GM21526 (cell line): ENCODE measurements around the gene DHODH.
A peak's percentile ranks its signal among the peaks of the same experiment; 100 is the strongest.
"Not testable (repeated sequence)": the region's sequence is repeated elsewhere in the genome, so short reads cannot be mapped to it uniquely, and the experiment has no call there.

Source experiments
- ATAC-seq: cut with Tn5 transposase; IDR thresholded peaks from one replicate; pipeline ENCODE4 v1.9.1; 2021; ENCODE audit warnings: moderate library complexity; ENCODE audit not compliant: unreplicated experiment, low FRiP score

Gene DHODH

GRCh38 chr16:72008424-72009216, at the start of gene DHODH:
TSS of gene DHODH (plus strand) at chr16:72008744. CDS start at chr16:72008765, 21 bp downstream.
- ATAC-seq, result peak; percentile 99

DNA sequence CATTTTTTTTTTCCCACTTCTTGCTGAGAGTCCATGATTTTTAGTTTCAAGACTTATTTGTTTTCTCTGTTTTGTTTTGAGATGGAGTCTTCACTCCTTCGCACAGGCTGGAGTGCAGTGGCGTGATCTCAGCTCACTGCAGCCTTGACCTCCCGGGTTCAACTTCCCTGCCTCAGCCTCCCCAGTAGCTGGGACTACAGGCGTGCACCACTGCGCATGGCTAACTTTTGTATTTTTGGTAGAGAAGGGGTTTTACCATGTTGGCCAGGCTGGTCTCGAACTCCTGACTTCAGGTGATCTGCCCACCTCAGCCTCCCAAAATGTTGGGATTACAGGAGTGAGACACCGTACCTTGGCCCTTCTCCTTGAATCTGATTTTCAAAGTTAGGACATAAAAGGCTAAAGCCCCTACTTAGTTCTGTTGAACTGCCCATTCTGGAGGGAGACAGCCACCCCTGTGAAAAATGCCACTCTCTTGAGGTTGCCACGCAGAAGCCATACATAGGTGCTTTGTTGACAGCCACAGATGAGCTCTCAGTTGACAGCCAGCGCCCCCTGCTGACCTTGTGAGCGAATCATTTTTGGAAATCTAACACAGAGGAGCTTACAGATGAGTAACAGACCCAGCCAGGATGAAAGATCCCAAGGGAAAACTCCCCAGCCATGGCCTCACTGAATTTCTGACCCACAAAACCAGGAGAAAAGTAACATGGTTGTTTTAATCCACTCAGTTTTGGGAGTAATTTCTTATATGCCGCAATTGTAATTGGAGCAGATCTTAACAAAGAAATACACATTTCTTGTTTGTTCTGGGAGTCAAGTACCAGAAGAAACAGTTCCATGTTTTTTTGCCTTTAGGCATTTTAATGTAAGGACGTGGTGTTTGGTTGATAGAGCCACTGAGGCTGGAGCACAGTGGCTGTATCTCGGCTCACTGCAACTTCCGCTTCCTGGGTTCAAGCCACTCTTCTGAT, 47.2 kb upstream of the DHODH start:
- ATAC-seq, result peak; percentile 79

DNA sequence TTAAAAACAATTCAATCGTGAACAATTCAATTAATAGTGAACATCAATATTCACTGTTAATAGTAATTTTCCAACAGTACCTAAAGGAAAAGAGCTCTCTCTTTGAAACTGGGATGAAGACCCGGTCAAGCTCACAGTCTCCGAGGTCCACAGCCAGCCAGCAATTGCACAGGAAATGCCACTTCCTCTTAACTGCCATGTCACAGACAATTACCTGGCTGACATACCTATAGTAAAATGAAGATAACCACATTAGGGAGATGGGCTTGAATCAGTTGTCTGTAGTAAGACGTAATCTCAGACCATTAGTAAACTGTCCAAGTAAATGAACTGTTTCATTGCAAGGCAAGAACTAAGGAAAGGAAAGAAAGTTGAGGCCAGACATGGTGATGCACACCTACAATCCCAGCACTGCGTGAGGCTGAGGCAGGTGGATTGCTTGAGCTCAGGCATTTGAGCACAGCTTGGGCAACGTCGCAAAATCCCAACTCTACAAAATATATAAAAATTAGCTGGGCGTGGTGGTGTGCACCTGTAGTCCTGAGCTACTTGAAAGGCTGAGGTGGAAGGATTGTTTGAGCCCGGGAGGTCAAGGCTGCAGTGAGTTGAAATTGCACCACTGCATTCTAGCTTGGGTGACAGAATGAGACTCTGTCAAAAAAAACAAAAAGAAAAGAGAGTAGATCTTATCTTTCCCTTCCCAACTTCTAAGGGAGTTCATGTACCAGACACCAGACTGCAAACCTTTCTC, 45.2 kb upstream of the DHODH start:
- ATAC-seq, result no peak

DNA sequence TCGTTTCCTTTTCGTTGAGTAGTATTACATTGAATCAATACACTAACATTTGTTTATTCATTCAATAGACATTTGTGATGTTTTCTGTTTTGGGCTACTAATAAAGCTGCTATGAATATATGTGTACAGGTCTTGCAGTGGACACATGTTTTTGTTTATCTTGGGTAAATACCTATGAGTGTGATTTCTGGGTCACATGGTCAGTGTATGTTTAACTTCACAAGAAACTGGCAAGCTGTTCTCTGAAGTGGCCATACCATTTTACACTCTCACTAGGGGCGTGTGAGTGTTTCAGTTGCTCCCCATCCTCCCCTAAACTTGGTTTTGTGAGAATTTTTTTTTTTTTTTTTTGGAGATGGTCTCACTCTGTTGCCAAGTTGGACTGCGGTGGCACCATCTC, 43.3 kb upstream of the DHODH start:
- ATAC-seq, result no peak

DNA sequence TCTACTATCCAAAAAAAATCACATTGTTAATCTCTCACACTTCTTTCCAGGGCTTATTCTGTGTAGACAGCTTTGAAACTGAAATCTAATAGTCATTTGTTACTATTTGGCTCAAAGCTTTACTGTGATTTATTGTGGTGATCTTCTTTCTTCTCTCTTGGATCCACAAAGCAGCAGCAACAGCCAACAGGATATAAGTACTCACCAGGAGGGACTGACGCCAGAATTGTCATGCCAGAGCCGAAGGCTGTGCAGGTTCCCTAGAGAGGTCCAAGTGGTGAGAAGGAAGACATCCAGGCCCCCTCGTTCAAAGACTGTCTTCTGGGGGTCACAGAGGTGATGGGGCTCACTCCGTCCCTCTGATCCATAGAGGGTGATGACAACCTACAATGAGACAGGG, 41.6 kb upstream of the DHODH start:
- no peak for ATAC-seq

GRCh38 chr16:71969353-71969752, 39.2 kb upstream of the DHODH start:
- ATAC-seq, result no peak

DNA sequence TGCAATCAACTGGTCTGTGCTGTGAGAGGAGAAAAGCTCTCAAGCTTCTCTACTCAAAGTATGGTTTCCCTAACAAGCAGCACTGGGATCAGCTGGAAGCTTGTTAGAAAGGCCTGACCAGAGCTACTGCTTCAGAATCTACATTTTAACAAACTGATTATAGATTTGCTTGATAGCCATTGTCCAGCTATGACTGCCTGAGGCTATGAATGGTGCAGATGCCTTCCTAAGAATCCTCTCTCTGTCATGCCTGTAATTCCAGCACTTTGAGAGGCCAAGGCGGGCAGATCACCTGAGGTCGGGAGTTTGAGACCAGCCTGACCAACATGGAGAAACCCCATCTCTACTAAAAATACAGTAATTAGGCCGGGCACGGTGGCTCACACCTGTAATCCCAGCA, 37.0 kb upstream of the DHODH start:
- no peak for ATAC-seq

- no peak for ATAC-seq
Measured at GRCh38 chr16:71972356-71972755, 36.2 kb upstream of the DHODH start.

- no peak for ATAC-seq
Measured at GRCh38 chr16:71973001-71973400, 35.5 kb upstream of the DHODH start.

DNA sequence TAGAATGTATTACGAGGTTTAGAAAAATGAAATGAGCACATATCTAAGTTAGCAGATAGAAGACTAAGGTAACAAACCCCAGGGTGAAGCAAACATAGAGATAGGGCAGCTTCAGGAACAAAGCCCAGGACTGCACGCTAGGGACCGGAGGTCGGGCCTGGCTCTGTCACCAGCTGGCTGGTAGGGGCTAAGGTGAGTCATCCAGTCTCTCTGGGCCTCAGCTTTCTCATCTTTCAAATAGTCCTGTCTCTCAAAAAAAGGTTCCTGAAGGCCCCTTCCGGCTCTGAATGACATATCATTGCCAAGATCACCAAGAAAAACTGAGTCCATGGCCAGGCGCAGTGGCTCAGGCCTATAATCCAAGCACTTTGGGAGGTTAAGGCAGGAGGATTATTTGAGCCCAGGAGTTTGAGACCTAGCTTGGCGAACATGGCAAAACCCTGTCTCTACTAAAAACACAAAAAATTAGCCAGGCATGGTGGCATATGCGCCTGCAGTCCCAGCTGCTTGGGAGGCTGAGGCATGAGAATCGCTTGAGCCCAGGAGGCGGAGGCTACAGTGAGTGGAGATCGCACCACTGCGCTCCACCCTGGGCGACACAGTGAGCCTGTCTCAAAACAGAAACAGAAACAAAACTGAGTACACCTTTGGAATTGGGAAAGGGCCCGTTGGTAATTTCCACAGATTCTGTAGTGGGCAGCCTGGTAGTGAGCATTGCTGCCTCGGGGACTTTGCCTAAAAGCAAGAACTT, 34.3 kb upstream of the DHODH start:
- no peak for ATAC-seq

- ATAC-seq, result no peak
Measured at GRCh38 chr16:71985262-71985974, 23.1 kb upstream of the DHODH start.

DNA sequence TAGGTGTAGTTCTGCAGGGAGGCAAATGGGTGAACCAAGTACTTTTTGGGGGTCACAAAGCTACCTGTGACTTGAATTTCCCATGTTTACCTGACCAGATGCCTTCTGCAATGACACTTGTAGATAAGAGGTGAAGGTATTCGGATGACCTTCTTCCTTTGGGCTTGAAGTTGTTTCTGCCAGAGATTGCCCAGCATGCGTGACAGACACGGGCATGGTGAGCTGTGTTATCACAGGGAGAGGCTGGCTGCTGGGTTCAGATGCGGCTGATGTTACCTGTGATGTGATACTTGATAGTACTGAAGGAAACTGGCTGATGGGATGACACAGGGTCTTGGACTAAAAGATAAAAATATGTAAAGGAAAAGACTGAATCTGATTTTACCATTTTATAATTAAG, 22.4 kb upstream of the DHODH start:
- ATAC-seq, result no peak

- ATAC-seq, result no peak
Measured at GRCh38 chr16:71995038-71995437, 13.5 kb upstream of the DHODH start.

- not testable (repeated sequence) for ATAC-seq
Measured at GRCh38 chr16:71997578-71997977, 11.0 kb upstream of the DHODH start.

DNA sequence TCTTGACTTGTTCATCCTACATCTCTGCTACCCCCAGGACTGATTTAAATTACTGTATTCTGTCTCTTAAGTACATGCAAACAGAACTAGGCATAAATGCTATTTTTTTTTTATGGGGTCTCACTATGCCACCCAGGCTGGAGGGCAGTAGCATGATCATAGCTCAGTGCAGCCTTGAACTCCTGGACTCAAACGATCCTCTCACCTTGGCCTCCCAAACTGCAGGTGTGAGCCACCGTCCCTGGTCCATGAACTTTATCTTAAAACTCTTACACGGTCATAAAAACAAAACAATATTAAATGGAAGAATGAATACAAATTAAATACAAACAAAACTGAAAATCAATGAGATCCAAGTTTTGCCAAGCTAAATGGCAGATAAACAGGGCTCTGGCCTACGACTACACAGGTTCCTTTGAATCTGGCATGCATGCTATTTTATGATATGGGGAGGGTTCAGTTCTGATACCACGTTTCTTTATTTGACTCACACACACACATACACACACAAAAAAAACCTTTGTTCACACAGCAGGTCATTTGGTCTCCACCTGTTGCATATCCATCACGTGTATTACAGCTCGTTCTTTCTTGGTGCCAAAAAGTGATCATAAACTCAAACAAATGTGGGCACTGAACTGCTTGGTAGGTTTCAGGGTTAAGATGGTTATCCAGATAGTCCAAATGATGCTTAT, 7.2 kb upstream of the DHODH start:
- no peak for ATAC-seq

- ATAC-seq, result no peak
Measured at GRCh38 chr16:72002619-72003018, 5.9 kb upstream of the DHODH start.

GRCh38 chr16:72008065-72008423, 500 bp upstream of the DHODH start:
- not testable (repeated sequence) for ATAC-seq

DNA sequence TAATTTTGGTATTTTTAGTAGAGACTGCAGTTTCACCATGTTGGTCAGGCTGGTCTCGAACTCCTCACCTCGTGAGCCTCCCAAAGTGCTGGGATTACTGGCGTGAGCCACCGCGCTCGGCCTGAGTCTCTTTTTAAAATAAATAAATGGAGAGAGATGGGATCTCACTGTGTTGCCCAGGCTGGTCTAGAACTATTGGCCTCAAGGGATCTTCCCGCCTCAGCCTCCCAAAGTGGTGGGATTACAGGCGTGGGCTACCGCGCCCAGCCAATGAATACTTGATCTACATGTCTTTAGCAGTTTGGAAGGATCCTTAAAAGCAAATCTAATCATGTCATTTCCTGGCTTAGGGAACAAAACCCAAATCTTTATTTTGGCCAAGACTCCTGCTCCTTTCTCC, 1.2 kb downstream of the DHODH start:
- ATAC-seq, result no peak

DNA sequence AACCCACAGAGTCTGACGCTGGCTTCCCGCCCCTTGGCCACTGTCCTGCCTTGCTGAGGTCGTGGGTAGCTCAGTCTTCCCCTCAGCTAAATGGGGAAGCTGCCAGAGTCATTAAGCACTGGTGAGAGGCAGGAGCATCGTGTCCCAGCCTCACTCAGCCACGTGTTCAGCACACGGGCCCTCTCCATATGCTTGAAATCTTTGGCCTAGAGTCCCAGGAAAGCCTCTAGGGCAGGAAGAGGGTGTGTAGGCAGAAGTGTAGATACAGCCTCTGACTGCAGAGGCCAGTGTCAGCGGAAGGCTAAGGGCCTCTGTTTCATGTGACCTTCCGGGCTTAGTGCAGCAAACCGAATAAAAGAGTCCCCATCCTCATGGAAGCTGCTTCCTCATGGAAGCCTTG, 4.1 kb downstream of the DHODH start:
- no peak for ATAC-seq
